Fibroblast of lung (primary cell): ENCODE results near the gene NDUFA3. TPM values are rescaled to one million over a fixed set of nuclear protein-coding genes. Genes with fewer than 3 reads are reported as not detected.
"Not testable (repeated sequence)": the region's sequence is repeated elsewhere in the genome, so short reads cannot be mapped to it uniquely, and the experiment has no call there.

Experiments
- DNase-seq, 2 donors: peaks; one replicate each; pipeline versions ENCODE4 v3.0.0 to v3.0.0-alpha.2; 2010; ENCODE audit warnings: low read depth in 2 of 2
- H2AFZ ChIP-seq: 2 replicates; pipeline ENCODE4 v1.5.1; 2012; ENCODE audit warnings: low read length, control low read depth, inconsistent platforms
- H3K27ac ChIP-seq: 2 replicates; pipeline ENCODE4 v1.5.1; 2011; ENCODE audit warnings: low read length, control low read depth; ENCODE audit not compliant: insufficient read depth
- H3K27me3 ChIP-seq: 2 replicates; pipeline ENCODE4 v1.5.1; 2011; ENCODE audit warnings: mild to moderate bottlenecking, low read length; ENCODE audit not compliant: control insufficient read depth, insufficient read depth
- H3K36me3 ChIP-seq: 2 replicates; pipeline ENCODE4 v1.5.1; 2011; ENCODE audit warnings: low read length; ENCODE audit not compliant: control insufficient read depth, insufficient read depth
- H3K4me1 ChIP-seq: 2 replicates; pipeline ENCODE4 v1.5.1; 2011; ENCODE audit warnings: low read length; ENCODE audit not compliant: control insufficient read depth, insufficient read depth; ENCODE audit errors: extremely low read depth
- H3K4me2 ChIP-seq: 2 replicates; pipeline ENCODE4 v1.5.1; 2011; ENCODE audit warnings: low read length, control low read depth; ENCODE audit not compliant: insufficient read depth; ENCODE audit errors: extremely low read depth
- H3K4me3 ChIP-seq, 4 experiments: fragments of 200-600 bp in 1 of 4; sonication (generic) in 1 of 4; replicated peaks in 1 of 4; 2 replicates each; pipeline ENCODE4 v1.5.1; 2011 to 2016; ENCODE audit warnings: low read length in 4 of 4, low read depth in 3 of 4, mild to moderate bottlenecking in 3 of 4, control low read depth in 2 of 4, inconsistent platforms in 1 of 4, mixed read lengths in 1 of 4; ENCODE audit not compliant: insufficient read depth in 1 of 4; ENCODE audit errors: control extremely low read depth in 1 of 4
- H3K79me2 ChIP-seq: 2 replicates; pipeline ENCODE4 v1.5.1; 2012; ENCODE audit warnings: mild to moderate bottlenecking, low read length, inconsistent platforms; ENCODE audit not compliant: control insufficient read depth, insufficient read depth
- H3K9ac ChIP-seq: 2 replicates; pipeline ENCODE4 v1.5.1; 2011; ENCODE audit warnings: mild to moderate bottlenecking, low read length, control low read depth; ENCODE audit not compliant: insufficient read depth
- H3K9me3 ChIP-seq: 2 replicates; pipeline ENCODE4 v1.5.1; 2012; ENCODE audit warnings: low read depth, low read length; ENCODE audit not compliant: control insufficient read depth, insufficient read depth
- H4K20me1 ChIP-seq: 2 replicates; pipeline ENCODE4 v1.5.1; 2011; ENCODE audit warnings: low read length; ENCODE audit not compliant: control insufficient read depth, insufficient read depth; ENCODE audit errors: extremely low read depth
- CTCF ChIP-seq, 2 donors: IDR thresholded peaks in 1 of 2; conservative IDR thresholded peaks in 1 of 2; 1 replicate in 1 of 2; 2 replicates in 1 of 2; pipeline ENCODE4 v1.5.1; 2011 to 2012; ENCODE audit warnings: low read length in 2 of 2, control low read depth in 1 of 2, inconsistent platforms in 1 of 2, low read depth in 1 of 2, mild to moderate bottlenecking in 1 of 2
- EZH2 ChIP-seq: IDR thresholded peaks from 2 replicates; pipeline ENCODE4 v1.5.1; 2012; ENCODE audit warnings: low read length, control low read depth, mild to moderate bottlenecking; ENCODE audit errors: missing control alignments
- polyA plus RNA-seq, 2 donors: library from polyadenylated mRNA; depleted of rRNA in 1 of 2; stranded (reverse) in 1 of 2; unstranded in 1 of 2; fragments of >200 nt; gene quantifications; 2 replicates each; pipeline ENCODE4 v1.2.1, GENCODE V29; 2011 to 2012; ENCODE audit warnings: missing spikeins in 1 of 2
- total RNA-seq: library from RNA; depleted of rRNA; stranded (reverse); fragments of >200 nt; gene quantifications from 2 replicates; pipeline ENCODE4 v1.2.1, GENCODE V29; 2014

Gene NDUFA3
- total and polyA plus RNA-seq, 2 donors (not counting 1 experiment from before 2014, with no cell fraction given) = 22.8 to 35.4 TPM

- no peak overlapping the region for H3K27ac ChIP-seq
- no peaks in the 10 kb centered on the region for H3K79me2 ChIP-seq
- peak overlapping the region; percentile 54 for H3K4me2 ChIP-seq
- DNase-seq = peak; percentile 41 to 45
- no peak overlapping the region for H3K9ac ChIP-seq
- no peaks in the 10 kb centered on the region for H3K9me3 ChIP-seq
- no peaks in the 10 kb centered on the region for H3K27me3 ChIP-seq
- peaks cover 2% of the 10 kb centered on the region for H3K4me1 ChIP-seq
- TF ChIP-seq EZH2 (no peak), CTCF (conservative IDR thresholded peaks at IDR 0.05 in 1 of 2, IDR thresholded peaks at IDR 0.05 in 1 of 2; ENCODE audit: low read depth in 1 of 2, low read length in 2 of 2) (peak; percentile 34 to 45)
- no peaks in the 10 kb centered on the region for H4K20me1 ChIP-seq
- peak overlapping the region; percentile 50 for H2AFZ ChIP-seq
- H3K4me3 ChIP-seq = peak overlapping the region in 2 of 4 experiments; percentile 9 to 51
- H3K36me3 ChIP-seq = no peaks in the 10 kb centered on the region
Observed at GRCh38 chr19:54096617-54097106, 6.0 kb upstream of the NDUFA3 start.

GRCh38 chr19:54099190-54099902 lies 3.3 kb upstream of the NDUFA3 start:
- DNase-seq = no peak
- Histone ChIP-seq H3K4me3 (no peak overlapping the region), H2AFZ (no peak overlapping the region), H3K36me3 (no peaks in the 10 kb centered on the region), H3K27me3 (no peaks in the 10 kb centered on the region), H3K79me2 (peaks cover 10% of the 10 kb centered on the region), H3K27ac (no peak overlapping the region), H3K4me2 (no peak overlapping the region), H3K9me3 (no peaks in the 10 kb centered on the region), H3K9ac (no peak overlapping the region), H4K20me1 (no peaks in the 10 kb centered on the region), H3K4me1 (peaks cover 2% of the 10 kb centered on the region)
- TF ChIP-seq CTCF (conservative IDR thresholded peaks at IDR 0.05 in 1 of 2, IDR thresholded peaks at IDR 0.05 in 1 of 2; ENCODE audit: low read depth in 1 of 2, low read length in 2 of 2) (no peak), EZH2 (no peak)

GRCh38 chr19:54099903-54100255 lies 2.8 kb upstream of the NDUFA3 start:
- not testable (repeated sequence) for H3K9me3 ChIP-seq, H3K4me2 ChIP-seq, H3K9ac ChIP-seq, H2AFZ ChIP-seq, H3K27me3 ChIP-seq, H3K4me3 ChIP-seq, H3K4me1 ChIP-seq, H3K27ac ChIP-seq, H3K36me3 ChIP-seq, H4K20me1 ChIP-seq, DNase-seq
- H3K79me2 ChIP-seq = peaks cover 11% of the 10 kb centered on the region
